ENCODE data around the gene SYTL4.

GRCh38 chrX:100745205-100745604 lies 13.3 kb upstream of the SYTL4 start:
- no peak for TF ChIP-seq PRDM10 (tag by site-specific recombination; IDR thresholded peaks at IDR 0.05)
- no peak for TF ChIP-seq ELK4 (IDR thresholded peaks at IDR 0.05; ENCODE audit: borderline replicate concordance, low read depth, low read length)
- no peak for TF ChIP-seq CTCF (tag by site-specific recombination; IDR thresholded peaks at IDR 0.05)
- no peak for TF ChIP-seq ZBTB7A (tag by site-specific recombination; IDR thresholded peaks at IDR 0.05; ENCODE audit: low read depth)
- TF ChIP-seq ZNF140 (tag by site-specific recombination; IDR thresholded peaks at IDR 0.05) = no peak

Data from HEK293 (cell line).